PC-9 (cell line): Measurements from ENCODE around the gene TRIM59.

ENCODE experiments used
- EZH2 ChIP-seq: fragments of 200-600 bp; sonication (generic); IDR thresholded peaks from 2 replicates; pipeline ENCODE4 v1.8.0; 2017; ENCODE audit warnings: antibody characterized with exemption, low read depth
- TF ChIP-seq, protein P1 (sequence below): fragments of 200-600 bp; sonication (generic); conservative IDR thresholded peaks from 2 replicates; pipeline ENCODE4 v1.6.1; 2017; ENCODE audit warnings: mixed run types, antibody characterized with exemption, mild to moderate bottlenecking, moderate library complexity

- TF ChIP-seq, protein P1, sequence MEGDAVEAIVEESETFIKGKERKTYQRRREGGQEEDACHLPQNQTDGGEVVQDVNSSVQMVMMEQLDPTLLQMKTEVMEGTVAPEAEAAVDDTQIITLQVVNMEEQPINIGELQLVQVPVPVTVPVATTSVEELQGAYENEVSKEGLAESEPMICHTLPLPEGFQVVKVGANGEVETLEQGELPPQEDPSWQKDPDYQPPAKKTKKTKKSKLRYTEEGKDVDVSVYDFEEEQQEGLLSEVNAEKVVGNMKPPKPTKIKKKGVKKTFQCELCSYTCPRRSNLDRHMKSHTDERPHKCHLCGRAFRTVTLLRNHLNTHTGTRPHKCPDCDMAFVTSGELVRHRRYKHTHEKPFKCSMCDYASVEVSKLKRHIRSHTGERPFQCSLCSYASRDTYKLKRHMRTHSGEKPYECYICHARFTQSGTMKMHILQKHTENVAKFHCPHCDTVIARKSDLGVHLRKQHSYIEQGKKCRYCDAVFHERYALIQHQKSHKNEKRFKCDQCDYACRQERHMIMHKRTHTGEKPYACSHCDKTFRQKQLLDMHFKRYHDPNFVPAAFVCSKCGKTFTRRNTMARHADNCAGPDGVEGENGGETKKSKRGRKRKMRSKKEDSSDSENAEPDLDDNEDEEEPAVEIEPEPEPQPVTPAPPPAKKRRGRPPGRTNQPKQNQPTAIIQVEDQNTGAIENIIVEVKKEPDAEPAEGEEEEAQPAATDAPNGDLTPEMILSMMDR: no peak
- no peak for TF ChIP-seq EZH2
Measured at GRCh38 chr3:160412477-160412876, 37.1 kb downstream of the TRIM59 start.
